Astrocyte (in vitro differentiated cells and primary cell): ENCODE results near the gene TAS2R40. TPM values are rescaled to one million over a fixed set of nuclear protein-coding genes. Genes with fewer than 3 reads are reported as not detected.

Experiments used
- DNase-seq: peaks from one replicate; pipeline ENCODE4 v3.0.0-alpha.2; 2010; ENCODE audit warnings: low read depth
- FAIRE-seq: peaks from 2 replicates; lab custom pipeline; 2011; peaks lifted over from hg19 to GRCh38; lab: Jason Lieb, UNC
- H2AFZ ChIP-seq: 2 replicates; pipeline ENCODE4 v1.6.0; 2012; ENCODE audit warnings: low read depth, low read length, inconsistent platforms
- H3K27ac ChIP-seq: 2 replicates; pipeline ENCODE4 v1.5.1; 2011; ENCODE audit warnings: low read depth, low read length, inconsistent platforms
- H3K27me3 ChIP-seq: 2 replicates; pipeline ENCODE4 v1.6.0; 2011; ENCODE audit warnings: low read length, inconsistent platforms; ENCODE audit not compliant: insufficient read depth
- H3K36me3 ChIP-seq: 2 replicates; pipeline ENCODE4 v1.5.1; 2011; ENCODE audit warnings: low read length, inconsistent platforms; ENCODE audit not compliant: insufficient read depth
- H3K4me1 ChIP-seq: 2 replicates; pipeline ENCODE4 v1.5.1; 2011; ENCODE audit warnings: low read length, inconsistent platforms; ENCODE audit not compliant: insufficient read depth
- H3K4me2 ChIP-seq: 2 replicates; pipeline ENCODE4 v1.6.0; 2012; ENCODE audit warnings: low read length, inconsistent platforms
- H3K4me3 ChIP-seq: 2 replicates; pipeline ENCODE4 v1.5.1; 2011; ENCODE audit warnings: low read depth, mild to moderate bottlenecking, low read length, inconsistent platforms; ENCODE audit not compliant: insufficient read depth
- H3K79me2 ChIP-seq: 2 replicates; pipeline ENCODE4 v1.6.0; 2012; ENCODE audit warnings: mild to moderate bottlenecking, low read length, inconsistent platforms; ENCODE audit not compliant: insufficient read depth
- H3K9ac ChIP-seq: 2 replicates; pipeline ENCODE4 v1.6.0; 2012; ENCODE audit warnings: mild to moderate bottlenecking, low read length, inconsistent platforms
- H3K9me3 ChIP-seq: 2 replicates; pipeline ENCODE4 v1.5.1; 2012; ENCODE audit warnings: low read depth, mild to moderate bottlenecking, low read length, inconsistent platforms; ENCODE audit not compliant: insufficient read depth
- H4K20me1 ChIP-seq: 2 replicates; pipeline ENCODE4 v1.6.0; 2012; ENCODE audit warnings: low read length, inconsistent platforms; ENCODE audit not compliant: insufficient read depth
- H3K27ac Mint-ChIP-seq: one replicate; pipeline ENCODE4 v1.8.0; 2021; ENCODE audit warnings: mild to moderate bottlenecking, mixed read lengths; ENCODE audit not compliant: unreplicated experiment
- H3K27me3 Mint-ChIP-seq: one replicate; pipeline ENCODE4 v1.8.0; 2021; ENCODE audit warnings: low read depth, mixed read lengths; ENCODE audit not compliant: unreplicated experiment
- H3K36me3 Mint-ChIP-seq: one replicate; pipeline ENCODE4 v1.8.0; 2021; ENCODE audit warnings: low read depth, mixed read lengths; ENCODE audit not compliant: unreplicated experiment
- H3K4me1 Mint-ChIP-seq: one replicate; pipeline ENCODE4 v1.8.0; 2021; ENCODE audit warnings: low read depth, mixed read lengths; ENCODE audit not compliant: unreplicated experiment
- H3K4me3 Mint-ChIP-seq: one replicate; pipeline ENCODE4 v1.8.0; 2021; ENCODE audit warnings: mild to moderate bottlenecking, moderate library complexity, mixed read lengths; ENCODE audit not compliant: unreplicated experiment
- H3K9me3 Mint-ChIP-seq: one replicate; pipeline ENCODE4 v1.8.0; 2021; ENCODE audit warnings: mild to moderate bottlenecking, mixed read lengths; ENCODE audit not compliant: unreplicated experiment
- CTCF ChIP-seq: IDR thresholded peaks from 2 replicates; pipeline ENCODE4 v1.5.1; 2011; ENCODE audit warnings: low read depth, mild to moderate bottlenecking, inconsistent platforms, low read length, moderate library complexity; ENCODE audit not compliant: insufficient read depth
- EZH2 ChIP-seq: IDR thresholded peaks from 2 replicates; pipeline ENCODE4 v1.6.1; 2012; ENCODE audit warnings: mild to moderate bottlenecking, low read length, inconsistent platforms; ENCODE audit not compliant: insufficient read depth
- total RNA-seq: library from RNA; stranded (reverse); gene quantifications from 2 replicates; pipeline ENCODE4 v1.2.1, GENCODE V29; 2021

Gene TAS2R40
- total RNA-seq, 1 donor from 2014 or later = not detected

- H4K20me1 ChIP-seq = no peaks in the 10 kb centered on the region
- Mint-ChIP-seq H3K27ac (no peak overlapping the region), H3K27me3 (no peaks in the 10 kb centered on the region), H3K4me1 (peaks cover 4% of the 10 kb centered on the region), H3K36me3 (no peaks in the 10 kb centered on the region), H3K4me3 (peak overlapping the region; percentile 93), H3K9me3 (no peaks in the 10 kb centered on the region)
- H3K4me3 ChIP-seq = no peak overlapping the region
- FAIRE-seq (no peak), DNase-seq (no peak)
- H3K4me2 ChIP-seq = peak overlapping the region; percentile 95
- no peak overlapping the region for H3K27ac ChIP-seq
- H3K9ac ChIP-seq = no peak overlapping the region
- no peaks in the 10 kb centered on the region for H3K27me3 ChIP-seq
- no peak overlapping the region for H2AFZ ChIP-seq
- TF ChIP-seq EZH2 (no peak), CTCF (no peak)
- H3K79me2 ChIP-seq = peaks cover 4% of the 10 kb centered on the region
- peaks cover 11% of the 10 kb centered on the region for H3K36me3 ChIP-seq
- no peaks in the 10 kb centered on the region for H3K9me3 ChIP-seq
- H3K4me1 ChIP-seq = no peaks in the 10 kb centered on the region
Observed at GRCh38 chr7:143265017-143265693, 43.3 kb downstream of the TAS2R40 start.

DNA sequence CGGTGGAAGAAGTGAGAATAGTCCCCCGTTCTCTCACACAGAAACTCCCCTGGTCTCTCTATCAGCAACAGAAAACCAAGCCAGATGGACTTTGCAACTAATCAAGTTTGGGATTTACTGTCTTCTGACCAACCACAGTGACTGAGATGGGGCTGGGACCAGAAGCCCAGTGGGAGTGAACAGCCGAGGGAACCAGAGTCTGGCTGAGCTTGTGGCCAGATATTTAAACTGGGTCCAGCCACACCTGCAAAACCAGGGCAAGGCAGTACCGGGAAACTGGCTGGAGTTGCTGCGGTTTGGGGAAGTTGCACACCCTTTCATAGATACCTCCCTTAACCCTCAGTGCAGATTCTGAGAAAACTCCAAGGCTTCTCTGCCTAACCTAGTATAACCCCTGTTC lies 47.4 kb downstream of the TAS2R40 start:
- Mint-ChIP-seq H3K4me1 (peaks cover 3% of the 10 kb centered on the region), H3K9me3 (no peaks in the 10 kb centered on the region), H3K36me3 (no peaks in the 10 kb centered on the region), H3K27ac (no peak overlapping the region), H3K27me3 (no peaks in the 10 kb centered on the region), H3K4me3 (no peak overlapping the region)
- Histone ChIP-seq H3K9ac (no peak overlapping the region), H4K20me1 (no peaks in the 10 kb centered on the region), H3K4me2 (no peak overlapping the region), H3K79me2 (no peaks in the 10 kb centered on the region), H2AFZ (no peak overlapping the region), H3K27ac (no peak overlapping the region), H3K27me3 (no peaks in the 10 kb centered on the region), H3K36me3 (peaks cover 11% of the 10 kb centered on the region), H3K4me1 (no peaks in the 10 kb centered on the region), H3K9me3 (no peaks in the 10 kb centered on the region), H3K4me3 (no peak overlapping the region)
- DNase-seq (no peak), FAIRE-seq (no peak)
- TF ChIP-seq EZH2 = no peak
- TF ChIP-seq CTCF = no peak

GRCh38 chr7:143271240-143271639 lies 49.4 kb downstream of the TAS2R40 start:
- H3K27ac Mint-ChIP-seq = no peak overlapping the region
- no peaks in the 10 kb centered on the region for H3K9me3 ChIP-seq
- no peaks in the 10 kb centered on the region for H4K20me1 ChIP-seq
- H3K4me3 Mint-ChIP-seq = no peak overlapping the region
- H3K4me1 ChIP-seq = no peaks in the 10 kb centered on the region
- no peaks in the 10 kb centered on the region for H3K9me3 Mint-ChIP-seq
- DNase-seq = no peak
- H3K27me3 Mint-ChIP-seq = no peaks in the 10 kb centered on the region
- TF ChIP-seq CTCF (no peak), EZH2 (no peak)
- H3K4me2 ChIP-seq = no peak overlapping the region
- no peaks in the 10 kb centered on the region for H3K36me3 Mint-ChIP-seq
- FAIRE-seq = no peak
- peaks cover 11% of the 10 kb centered on the region for H3K36me3 ChIP-seq
- no peak overlapping the region for H3K27ac ChIP-seq
- H3K79me2 ChIP-seq = no peaks in the 10 kb centered on the region
- H3K27me3 ChIP-seq = no peaks in the 10 kb centered on the region
- H3K4me1 Mint-ChIP-seq = no peaks in the 10 kb centered on the region
- H2AFZ ChIP-seq = no peak overlapping the region
- no peak overlapping the region for H3K9ac ChIP-seq
- H3K4me3 ChIP-seq = no peak overlapping the region
